ENCODE results near the gene PCBP2.

GRCh38 chr12:53500776-53501614 lies 49.1 kb downstream of the PCBP2 start, which contains the start of gene TARBP2:
- TF ChIP-seq ZFP3 (CRISPR knock-in tag; IDR thresholded peaks at IDR 0.05) (peak; percentile 99), ARNTL (CRISPR knock-in tag; IDR thresholded peaks at IDR 0.05; ENCODE audit: borderline replicate concordance, low read depth) (no peak), RARB (CRISPR knock-in tag; IDR thresholded peaks at IDR 0.05) (no peak), ZNF565 (CRISPR knock-in tag; conservative IDR thresholded peaks at IDR 0.05; ENCODE audit: low read depth) (no peak), ZFP30 (CRISPR knock-in tag; IDR thresholded peaks at IDR 0.05) (no peak), PPARA (CRISPR knock-in tag; IDR thresholded peaks at IDR 0.05; ENCODE audit: borderline replicate concordance) (no peak)
- TF ChIP-seq, protein P1, sequence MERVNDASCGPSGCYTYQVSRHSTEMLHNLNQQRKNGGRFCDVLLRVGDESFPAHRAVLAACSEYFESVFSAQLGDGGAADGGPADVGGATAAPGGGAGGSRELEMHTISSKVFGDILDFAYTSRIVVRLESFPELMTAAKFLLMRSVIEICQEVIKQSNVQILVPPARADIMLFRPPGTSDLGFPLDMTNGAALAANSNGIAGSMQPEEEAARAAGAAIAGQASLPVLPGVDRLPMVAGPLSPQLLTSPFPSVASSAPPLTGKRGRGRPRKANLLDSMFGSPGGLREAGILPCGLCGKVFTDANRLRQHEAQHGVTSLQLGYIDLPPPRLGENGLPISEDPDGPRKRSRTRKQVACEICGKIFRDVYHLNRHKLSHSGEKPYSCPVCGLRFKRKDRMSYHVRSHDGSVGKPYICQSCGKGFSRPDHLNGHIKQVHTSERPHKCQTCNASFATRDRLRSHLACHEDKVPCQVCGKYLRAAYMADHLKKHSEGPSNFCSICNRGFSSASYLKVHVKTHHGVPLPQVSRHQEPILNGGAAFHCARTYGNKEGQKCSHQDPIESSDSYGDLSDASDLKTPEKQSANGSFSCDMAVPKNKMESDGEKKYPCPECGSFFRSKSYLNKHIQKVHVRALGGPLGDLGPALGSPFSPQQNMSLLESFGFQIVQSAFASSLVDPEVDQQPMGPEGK (CRISPR knock-in tag; IDR thresholded peaks at IDR 0.05; ENCODE audit: borderline replicate concordance), result no peak
